Nephron progenitor cell (in vitro differentiated cells): ENCODE results near the gene MBNL2.

Experiments
- DNase-seq: peaks from one replicate; pipeline ENCODE4 v3.0.0; 2021
- H3K27ac Mint-ChIP-seq: 2 replicates; pipeline ENCODE4 v1.8.0; 2021; ENCODE audit warnings: mild to moderate bottlenecking, moderate library complexity, mixed read lengths
- H3K27me3 Mint-ChIP-seq: 2 replicates; pipeline ENCODE4 v1.8.0; 2021; ENCODE audit warnings: mild to moderate bottlenecking, low read depth, mixed read lengths; ENCODE audit not compliant: poor library complexity
- H3K36me3 Mint-ChIP-seq: 2 replicates; pipeline ENCODE4 v1.8.0; 2021; ENCODE audit warnings: low read depth, mixed read lengths
- H3K4me1 Mint-ChIP-seq: 2 replicates; pipeline ENCODE4 v1.8.0; 2021; ENCODE audit warnings: mixed read lengths
- H3K4me3 Mint-ChIP-seq: 2 replicates; pipeline ENCODE4 v1.8.0; 2021; ENCODE audit warnings: mild to moderate bottlenecking, moderate library complexity, mixed read lengths
- H3K9me3 Mint-ChIP-seq: 2 replicates; pipeline ENCODE4 v1.8.0; 2021; ENCODE audit warnings: mild to moderate bottlenecking, moderate library complexity, mixed read lengths
- TF ChIP-seq, protein P1 (sequence below): fragments of 200-600 bp; sonication (generic); IDR thresholded peaks from 2 replicates; pipeline ENCODE4 v1.5.0; 2021; ENCODE audit warnings: antibody characterized with exemption

Gene MBNL2

GRCh38 chr13:97369261-97369893, 147.2 kb downstream of the MBNL2 start:
- peaks cover 2% of the 10 kb centered on the region for H3K27me3 Mint-ChIP-seq
- DNase-seq, result no peak
- peak overlapping the region; percentile 50 for H3K27ac Mint-ChIP-seq
- H3K36me3 Mint-ChIP-seq, result peaks cover 30% of the 10 kb centered on the region
- H3K9me3 Mint-ChIP-seq, result no peaks in the 10 kb centered on the region
- TF ChIP-seq, protein P1, sequence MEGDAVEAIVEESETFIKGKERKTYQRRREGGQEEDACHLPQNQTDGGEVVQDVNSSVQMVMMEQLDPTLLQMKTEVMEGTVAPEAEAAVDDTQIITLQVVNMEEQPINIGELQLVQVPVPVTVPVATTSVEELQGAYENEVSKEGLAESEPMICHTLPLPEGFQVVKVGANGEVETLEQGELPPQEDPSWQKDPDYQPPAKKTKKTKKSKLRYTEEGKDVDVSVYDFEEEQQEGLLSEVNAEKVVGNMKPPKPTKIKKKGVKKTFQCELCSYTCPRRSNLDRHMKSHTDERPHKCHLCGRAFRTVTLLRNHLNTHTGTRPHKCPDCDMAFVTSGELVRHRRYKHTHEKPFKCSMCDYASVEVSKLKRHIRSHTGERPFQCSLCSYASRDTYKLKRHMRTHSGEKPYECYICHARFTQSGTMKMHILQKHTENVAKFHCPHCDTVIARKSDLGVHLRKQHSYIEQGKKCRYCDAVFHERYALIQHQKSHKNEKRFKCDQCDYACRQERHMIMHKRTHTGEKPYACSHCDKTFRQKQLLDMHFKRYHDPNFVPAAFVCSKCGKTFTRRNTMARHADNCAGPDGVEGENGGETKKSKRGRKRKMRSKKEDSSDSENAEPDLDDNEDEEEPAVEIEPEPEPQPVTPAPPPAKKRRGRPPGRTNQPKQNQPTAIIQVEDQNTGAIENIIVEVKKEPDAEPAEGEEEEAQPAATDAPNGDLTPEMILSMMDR, result no peak
- H3K4me1 Mint-ChIP-seq, result peaks cover 43% of the 10 kb centered on the region
- H3K4me3 Mint-ChIP-seq, result no peak overlapping the region

GRCh38 chr13:97371486-97372109, 149.5 kb downstream of the MBNL2 start:
- TF ChIP-seq, protein P1, result no peak
- Mint-ChIP-seq H3K36me3 (peaks cover 46% of the 10 kb centered on the region), H3K4me3 (no peak overlapping the region), H3K4me1 (peaks cover 47% of the 10 kb centered on the region), H3K27me3 (peaks cover 4% of the 10 kb centered on the region), H3K9me3 (no peaks in the 10 kb centered on the region), H3K27ac (no peak overlapping the region)
- DNase-seq, result no peak

DNA sequence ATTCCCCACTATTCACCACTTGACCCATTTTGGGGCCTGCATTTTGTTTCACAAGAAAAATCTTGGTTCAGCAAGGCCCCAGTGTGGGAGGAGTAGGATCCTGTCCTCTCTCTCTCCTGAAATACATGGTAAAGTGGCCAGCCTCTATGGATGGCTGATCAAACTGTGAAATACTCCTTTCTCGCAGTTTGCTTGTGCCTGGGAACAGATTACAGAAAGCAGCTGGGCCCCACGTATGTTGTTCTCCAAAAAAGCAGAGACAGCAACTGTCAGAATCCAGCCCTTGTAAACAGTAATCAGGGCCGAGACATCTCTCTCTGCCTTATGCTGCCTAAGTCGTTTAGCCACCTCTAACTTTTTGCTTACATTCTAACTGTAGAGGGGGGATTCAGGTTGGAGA, 150.8 kb downstream of the MBNL2 start:
- TF ChIP-seq, protein P1, result no peak
- Mint-ChIP-seq H3K27ac (peak overlapping the region; percentile 79), H3K4me3 (peak overlapping the region; percentile 59)

GRCh38 chr13:97373787-97374186, 151.7 kb downstream of the MBNL2 start:
- TF ChIP-seq, protein P1, result no peak
- Mint-ChIP-seq H3K4me1 (peaks cover 29% of the 10 kb centered on the region), H3K4me3 (no peak overlapping the region), H3K36me3 (peaks cover 40% of the 10 kb centered on the region), H3K27ac (no peak overlapping the region), H3K9me3 (no peaks in the 10 kb centered on the region), H3K27me3 (peaks cover 4% of the 10 kb centered on the region)
- DNase-seq, result no peak

More for the DNA sequence above, 150.8 kb downstream of the MBNL2 start:
- H3K36me3 Mint-ChIP-seq, result peaks cover 40% of the 10 kb centered on the region
- H3K27me3 Mint-ChIP-seq, result peaks cover 4% of the 10 kb centered on the region
- peaks cover 34% of the 10 kb centered on the region for H3K4me1 Mint-ChIP-seq
- DNase-seq, result no peak
- H3K9me3 Mint-ChIP-seq, result no peaks in the 10 kb centered on the region

DNA sequence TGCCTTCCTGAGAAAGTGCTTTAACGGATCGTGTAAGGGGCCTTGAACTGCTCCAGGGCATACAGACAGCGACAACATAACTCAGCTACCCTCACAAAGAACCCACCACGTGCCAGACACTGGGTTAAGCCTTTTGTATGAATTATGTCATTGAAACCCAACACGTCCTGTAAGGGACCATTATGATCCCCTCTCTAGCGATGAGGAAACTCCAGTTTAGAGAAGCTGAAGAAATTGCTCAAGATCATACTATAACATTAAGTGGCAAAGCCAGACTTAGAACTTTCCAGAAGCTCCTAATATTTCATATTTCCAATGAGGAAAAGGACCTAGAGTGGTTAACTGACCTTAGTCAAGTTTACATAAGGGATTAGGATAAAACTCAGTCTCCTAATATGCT, 154.8 kb downstream of the MBNL2 start:
- Mint-ChIP-seq H3K27me3 (peaks cover 4% of the 10 kb centered on the region), H3K36me3 (peaks cover 52% of the 10 kb centered on the region), H3K4me1 (peaks cover 15% of the 10 kb centered on the region), H3K4me3 (no peak overlapping the region), H3K9me3 (no peaks in the 10 kb centered on the region), H3K27ac (no peak overlapping the region)
- DNase-seq, result no peak
- TF ChIP-seq, protein P1, result no peak

- no peaks in the 10 kb centered on the region for H3K9me3 Mint-ChIP-seq
- peaks cover 2% of the 10 kb centered on the region for H3K27me3 Mint-ChIP-seq
- H3K4me3 Mint-ChIP-seq, result no peak overlapping the region
- peaks cover 4% of the 10 kb centered on the region for H3K4me1 Mint-ChIP-seq
- no peak overlapping the region for H3K27ac Mint-ChIP-seq
- DNase-seq, result no peak
- peaks cover 59% of the 10 kb centered on the region for H3K36me3 Mint-ChIP-seq
- TF ChIP-seq, protein P1, result no peak
Observed at GRCh38 chr13:97379386-97379785, 157.3 kb downstream of the MBNL2 start.
